Left ventricle myocardium inferior (tissue), 1 donor: Measurements from ENCODE around the gene TIAM2. TPM values are rescaled to one million over a fixed set of nuclear protein-coding genes. Genes with fewer than 3 reads are reported as not detected.

ENCODE experiments used
- DNase-seq: peaks from one replicate; pipeline ENCODE4 v3.0.0-alpha.2; 2020
- H3K27ac ChIP-seq: fragments of 200-600 bp; replicated peaks from 2 replicates; pipeline ENCODE4 v1.8.0; 2021
- H3K27me3 ChIP-seq: fragments of 200-600 bp; 2 replicates; pipeline ENCODE4 v1.8.0; 2021; ENCODE audit warnings: low read depth
- H3K36me3 ChIP-seq: fragments of 200-600 bp; 2 replicates; pipeline ENCODE4 v1.8.0; 2021
- H3K4me1 ChIP-seq: fragments of 200-600 bp; 2 replicates; pipeline ENCODE4 v1.8.0; 2021
- H3K4me3 ChIP-seq: fragments of 200-600 bp; 2 replicates; pipeline ENCODE4 v1.8.0; 2021; ENCODE audit warnings: mild to moderate bottlenecking, moderate library complexity
- H3K9me3 ChIP-seq: fragments of 200-600 bp; replicated peaks from 2 replicates; pipeline ENCODE4 v1.8.0; 2021
- CTCF ChIP-seq: fragments of 200-600 bp; IDR thresholded peaks from 2 replicates; pipeline ENCODE4 v1.8.0; 2021; ENCODE audit warnings: antibody characterized with exemption, mild to moderate bottlenecking, borderline replicate concordance
- intact Hi-C: fragments of 100-400 bp; cut with micrococcal nuclease; formaldehyde crosslinking; loops from one replicate; pipeline ENCODE4 v1.11.0; 2022
- total RNA-seq: library from RNA; stranded (reverse); fragmentation: NEBNext Ultra II Directional; extraction: Animal tissue kit (Norgen Biotek cat#: 25700); gene quantifications from one replicate; pipeline ENCODE4 v1.2.1, GENCODE V29; 2021
- donor health status: DM: no; HTN: yes; CAD: no; lungs with severe emphysema.

Gene TIAM2
- total RNA-seq, 1 donor from 2014 or later, result 12.0 TPM

- Histone ChIP-seq H3K9me3 (no peaks in the 10 kb centered on the region), H3K36me3 (no peaks in the 10 kb centered on the region), H3K27me3 (no peaks in the 10 kb centered on the region), H3K4me3 (no peak overlapping the region), H3K27ac (peak overlapping the region; percentile 80), H3K4me1 (peaks cover 62% of the 10 kb centered on the region)
- no peak for TF ChIP-seq CTCF
- no peak for DNase-seq
- intact Hi-C loops, result no loop called here
These were observed 277.5 kb downstream of the TIAM2 start for GRCh38 chr6:155272353-155273232.

GRCh38 chr6:155273431-155273830, 278.3 kb downstream of the TIAM2 start:
- DNase-seq, result no peak
- H3K27me3 ChIP-seq, result no peaks in the 10 kb centered on the region
- TF ChIP-seq CTCF, result no peak
- H3K4me1 ChIP-seq, result peaks cover 63% of the 10 kb centered on the region
- intact Hi-C loops, result no loop called here
- peak overlapping the region; percentile 80 for H3K27ac ChIP-seq
- no peaks in the 10 kb centered on the region for H3K9me3 ChIP-seq
- no peaks in the 10 kb centered on the region for H3K36me3 ChIP-seq
- H3K4me3 ChIP-seq, result no peak overlapping the region

- peak overlapping the region; percentile 80 for H3K27ac ChIP-seq
- intact Hi-C loops, result no loop called here
- no peak for TF ChIP-seq CTCF
- no peaks in the 10 kb centered on the region for H3K9me3 ChIP-seq
- no peaks in the 10 kb centered on the region for H3K36me3 ChIP-seq
- peaks cover 69% of the 10 kb centered on the region for H3K4me1 ChIP-seq
- H3K27me3 ChIP-seq, result no peaks in the 10 kb centered on the region
- no peak for DNase-seq
- H3K4me3 ChIP-seq, result no peak overlapping the region
These were observed 279.0 kb downstream of the TIAM2 start for GRCh38 chr6:155274106-155274505.

- no peak overlapping the region for H3K4me3 ChIP-seq
- peak overlapping the region; percentile 80 for H3K27ac ChIP-seq
- DNase-seq, result no peak
- no peaks in the 10 kb centered on the region for H3K36me3 ChIP-seq
- peaks cover 70% of the 10 kb centered on the region for H3K4me1 ChIP-seq
- no peaks in the 10 kb centered on the region for H3K27me3 ChIP-seq
- TF ChIP-seq CTCF, result no peak
- H3K9me3 ChIP-seq, result no peaks in the 10 kb centered on the region
- intact Hi-C loops, result no loop called here
These were observed 279.4 kb downstream of the TIAM2 start for GRCh38 chr6:155274533-155274932.

GRCh38 chr6:155275808-155276480, 280.8 kb downstream of the TIAM2 start:
- Histone ChIP-seq H3K36me3 (peaks cover 8% of the 10 kb centered on the region), H3K27ac (peak overlapping the region; percentile 80), H3K4me1 (peaks cover 77% of the 10 kb centered on the region), H3K27me3 (no peaks in the 10 kb centered on the region), H3K4me3 (peak overlapping the region; percentile 14), H3K9me3 (no peaks in the 10 kb centered on the region)
- DNase-seq, result no peak
- intact Hi-C loops, result no loop called here
- no peak for TF ChIP-seq CTCF
